PC-9 (cell line): ENCODE results near the gene ADAMTSL1. TPM values are rescaled to one million over a fixed set of nuclear protein-coding genes. Genes with fewer than 3 reads are reported as not detected.

ENCODE experiments used
- BruUV-seq: library from RNA; stranded (reverse); fragments of 400-500 nt; replicated peaks from 2 replicates; lab custom pipeline; 2021; lab: Mats Ljungman, UMichigan
- CTCF ChIA-PET: fragments of 300-600 bp; sonication (Branson Sonifier 250); formaldehyde crosslinking; loops from one replicate; lab custom pipeline; 2022; ENCODE audit warnings: antibody characterized with exemption; lab: Charles Lee
- POLR2A ChIA-PET: fragments of 300-600 bp; sonication (Branson Sonifier 250); formaldehyde crosslinking; loops from one replicate; lab custom pipeline; 2022; ENCODE audit warnings: antibody characterized with exemption; ENCODE audit not compliant: unreplicated experiment; lab: Charles Lee
- DNase-seq, 2 experiments: peaks; one replicate each; pipeline versions ENCODE4 v3.0.0 to v3.0.0-alpha.2; 2015 to 2022; ENCODE audit warnings: mixed read lengths in 1 of 2
- H2AFZ ChIP-seq: fragments of 200-600 bp; sonication (generic); 2 replicates; pipeline ENCODE4 v1.8.1; 2017; ENCODE audit warnings: antibody characterized with exemption
- H3F3A ChIP-seq: fragments of 200-600 bp; sonication (generic); 2 replicates; pipeline ENCODE4 v1.8.1; 2017; ENCODE audit warnings: antibody characterized with exemption, mild to moderate bottlenecking, low read depth; ENCODE audit not compliant: insufficient read depth
- H3K27ac ChIP-seq: fragments of 200-600 bp; sonication (generic); 2 replicates; pipeline ENCODE4 v1.6.1; 2016; ENCODE audit warnings: mixed run types
- H3K27me3 ChIP-seq: fragments of 200-600 bp; sonication (generic); 2 replicates; pipeline ENCODE4 v1.6.1; 2016; ENCODE audit warnings: low read depth, mixed run types; ENCODE audit not compliant: insufficient read depth
- H3K36me3 ChIP-seq: fragments of 200-600 bp; sonication (generic); 2 replicates; pipeline ENCODE4 v1.6.1; 2016; ENCODE audit warnings: low read depth, mixed run types
- H3K4me1 ChIP-seq: fragments of 200-600 bp; sonication (generic); replicated peaks from 2 replicates; pipeline ENCODE4 v1.6.1; 2016; ENCODE audit warnings: mixed run types; ENCODE audit not compliant: insufficient read depth
- H3K4me2 ChIP-seq: fragments of 200-600 bp; sonication (generic); 2 replicates; pipeline ENCODE4 v1.6.1; 2017; ENCODE audit warnings: mixed run types
- H3K4me3 ChIP-seq: fragments of 200-600 bp; sonication (generic); 2 replicates; pipeline ENCODE4 v1.6.1; 2016; ENCODE audit warnings: mixed run types
- H3K79me2 ChIP-seq: fragments of 200-600 bp; sonication (generic); 2 replicates; pipeline ENCODE4 v1.6.1; 2017; ENCODE audit warnings: low read depth, mixed run types
- H3K9me2 ChIP-seq: fragments of 200-600 bp; sonication (generic); 2 replicates; pipeline ENCODE4 v1.8.1; 2017; ENCODE audit warnings: mild to moderate bottlenecking; ENCODE audit not compliant: insufficient read depth
- H3K9me3 ChIP-seq: fragments of 200-600 bp; sonication (generic); 2 replicates; pipeline ENCODE4 v1.8.1; 2016; ENCODE audit warnings: low read depth; ENCODE audit not compliant: insufficient read depth
- H4K20me1 ChIP-seq: fragments of 200-600 bp; sonication (generic); 2 replicates; pipeline ENCODE4 v1.8.1; 2017; ENCODE audit not compliant: insufficient read depth
- CTCF ChIP-seq: fragments of 200-600 bp; sonication (generic); conservative IDR thresholded peaks from 2 replicates; pipeline ENCODE4 v1.6.1; 2017; ENCODE audit warnings: mixed run types, antibody characterized with exemption, mild to moderate bottlenecking, moderate library complexity
- EZH2 ChIP-seq: fragments of 200-600 bp; sonication (generic); IDR thresholded peaks from 2 replicates; pipeline ENCODE4 v1.8.0; 2017; ENCODE audit warnings: antibody characterized with exemption, low read depth
- intact Hi-C: fragments of 100-400 bp; cut with micrococcal nuclease; formaldehyde crosslinking; loops from one replicate; pipeline ENCODE4 v1.10.0; 2022; ENCODE audit not compliant: unreplicated experiment
- total RNA-seq: library from RNA; stranded (reverse); gene quantifications from 2 replicates; pipeline ENCODE4 v1.2.3, GENCODE V29; 2021

Gene ADAMTSL1
- total RNA-seq, 1 experiment from 2014 or later, result not detected

GRCh38 chr9:18675332-18675731 lies 201.4 kb downstream of the ADAMTSL1 start:
- no peak for DNase-seq
- CTCF ChIA-PET, result no interaction called here
- Histone ChIP-seq H2AFZ (no peak overlapping the region), H3K9me2 (no peaks in the 10 kb centered on the region), H3K27ac (no peak overlapping the region), H3K79me2 (no peaks in the 10 kb centered on the region), H4K20me1 (no peaks in the 10 kb centered on the region), H3F3A (no peaks in the 10 kb centered on the region), H3K4me1 (no peaks in the 10 kb centered on the region), H3K9me3 (no peaks in the 10 kb centered on the region), H3K4me2 (no peak overlapping the region), H3K27me3 (no peaks in the 10 kb centered on the region), H3K36me3 (no peaks in the 10 kb centered on the region), H3K4me3 (no peak overlapping the region)
- POLR2A ChIA-PET, result no interaction called here
- TF ChIP-seq CTCF (no peak), EZH2 (no peak)
- no TSS peak for BruUV-seq
- intact Hi-C loops, result no loop called here

DNA sequence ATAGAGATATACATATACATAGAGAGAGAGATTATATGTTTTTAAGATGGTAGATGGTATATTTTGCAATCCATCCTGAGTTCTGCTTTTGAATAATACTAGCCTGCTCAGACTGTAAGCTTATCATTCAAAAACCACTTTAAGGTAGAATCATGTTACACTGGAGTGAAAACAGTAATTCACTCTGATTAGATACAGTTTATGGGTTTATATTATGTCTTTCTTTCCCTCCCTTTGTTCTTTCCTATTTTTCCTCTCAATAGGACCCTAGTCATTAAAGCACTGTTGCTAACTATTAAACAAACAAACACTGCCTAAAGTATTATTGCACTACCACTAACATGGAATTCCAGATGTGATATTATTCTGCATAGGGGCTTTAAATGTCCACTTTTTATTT lies 202.0 kb downstream of the ADAMTSL1 start:
- H3K36me3 ChIP-seq, result no peaks in the 10 kb centered on the region
- H3K4me3 ChIP-seq, result no peak overlapping the region
- H3K9me2 ChIP-seq, result no peaks in the 10 kb centered on the region
- no peak for DNase-seq
- intact Hi-C loops, result no loop called here
- no peaks in the 10 kb centered on the region for H3K27me3 ChIP-seq
- CTCF ChIA-PET, result no interaction called here
- BruUV-seq, result no TSS peak
- H3K4me2 ChIP-seq, result no peak overlapping the region
- POLR2A ChIA-PET, result no interaction called here
- H3F3A ChIP-seq, result no peaks in the 10 kb centered on the region
- no peaks in the 10 kb centered on the region for H4K20me1 ChIP-seq
- no peaks in the 10 kb centered on the region for H3K9me3 ChIP-seq
- H3K79me2 ChIP-seq, result no peaks in the 10 kb centered on the region
- H3K4me1 ChIP-seq, result no peaks in the 10 kb centered on the region
- TF ChIP-seq CTCF (no peak), EZH2 (no peak)
- H2AFZ ChIP-seq, result no peak overlapping the region
- no peak overlapping the region for H3K27ac ChIP-seq

DNA sequence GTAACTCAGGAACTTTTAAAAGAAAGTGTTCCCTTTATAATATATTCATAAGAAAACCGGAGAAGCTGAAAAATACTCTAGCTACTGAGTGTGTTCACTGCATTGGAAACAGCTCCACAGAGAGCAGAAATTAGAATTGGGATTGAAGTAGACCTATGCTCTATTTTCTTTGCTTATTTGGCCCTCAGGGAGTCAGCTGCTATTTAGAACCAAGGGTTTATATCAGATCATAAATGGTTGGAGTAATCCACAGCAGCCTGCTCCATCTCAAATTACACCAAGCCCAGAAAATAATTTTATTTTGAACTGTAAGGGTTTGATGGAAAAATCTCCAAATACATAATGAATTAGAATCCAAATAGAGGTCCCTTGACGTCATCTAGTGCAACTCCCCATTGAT lies 202.6 kb downstream of the ADAMTSL1 start:
- Histone ChIP-seq H3K9me3 (no peaks in the 10 kb centered on the region), H3K4me3 (no peak overlapping the region), H3K4me2 (no peak overlapping the region), H3K27me3 (no peaks in the 10 kb centered on the region), H3K27ac (no peak overlapping the region), H3K36me3 (no peaks in the 10 kb centered on the region), H3K79me2 (no peaks in the 10 kb centered on the region), H2AFZ (no peak overlapping the region), H3F3A (no peaks in the 10 kb centered on the region), H3K4me1 (no peaks in the 10 kb centered on the region), H3K9me2 (no peaks in the 10 kb centered on the region), H4K20me1 (no peaks in the 10 kb centered on the region)
- POLR2A ChIA-PET, result no interaction called here
- intact Hi-C loops, result no loop called here
- DNase-seq, result no peak
- CTCF ChIA-PET, result no interaction called here
- no TSS peak for BruUV-seq
- TF ChIP-seq CTCF (no peak), EZH2 (no peak)
